Stimulated activated CD4-positive, alpha-beta T cell treated with anti-CD3 and anti-CD28 coated beads, Interleukin-12 subunit alpha, Interleukin-12 subunit beta, amount 100 ng/mL, for 48 hours (primary cell): ENCODE data around the gene COL15A1.

Source experiments
- DNase-seq, 3 donors: peaks; one replicate each; pipeline ENCODE4 v3.0.0-alpha.2; 2020; ENCODE audit warnings: low read depth in 2 of 3, low spot score in 1 of 3

COL15A1 gene

GRCh38 chr9:98971168-98971914, 27.6 kb downstream of the COL15A1 start:
- no peak for DNase-seq

GRCh38 chr9:98971915-98972223, 28.2 kb downstream of the COL15A1 start:
- DNase-seq, result no peak

- no peak for DNase-seq
Observed at GRCh38 chr9:98972716-98973115, 29.0 kb downstream of the COL15A1 start.

GRCh38 chr9:98973171-98973570, 29.5 kb downstream of the COL15A1 start:
- no peak for DNase-seq

- DNase-seq, result no peak
Observed at GRCh38 chr9:98973576-98973975, 29.9 kb downstream of the COL15A1 start.

GRCh38 chr9:98974106-98974505, 30.4 kb downstream of the COL15A1 start:
- no peak for DNase-seq

GRCh38 chr9:98974554-98974953, 30.8 kb downstream of the COL15A1 start:
- DNase-seq, result no peak

- peak; percentile 62 to 85 (median 68) for DNase-seq
Observed at GRCh38 chr9:98974994-98975712, 31.4 kb downstream of the COL15A1 start.

GRCh38 chr9:98975838-98976237, 32.1 kb downstream of the COL15A1 start:
- DNase-seq, result no peak

- DNase-seq, result no peak
Observed at GRCh38 chr9:98977246-98977714, 33.6 kb downstream of the COL15A1 start.

GRCh38 chr9:98977813-98978212, 34.1 kb downstream of the COL15A1 start:
- no peak for DNase-seq

GRCh38 chr9:98978231-98978681, 34.5 kb downstream of the COL15A1 start:
- no peak for DNase-seq

- no peak for DNase-seq
Observed at GRCh38 chr9:98980291-98980690, 36.6 kb downstream of the COL15A1 start.

- no peak for DNase-seq
Observed at GRCh38 chr9:98983295-98984268, 39.9 kb downstream of the COL15A1 start.

GRCh38 chr9:98985596-98985995, 41.9 kb downstream of the COL15A1 start:
- no peak for DNase-seq

- DNase-seq, result no peak
Observed at GRCh38 chr9:98986866-98987651, 43.4 kb downstream of the COL15A1 start.

- no peak for DNase-seq
Observed at GRCh38 chr9:98989036-98990000, 45.6 kb downstream of the COL15A1 start.

GRCh38 chr9:98990181-98990870, 46.6 kb downstream of the COL15A1 start:
- no peak for DNase-seq
